AG08395 (cell line): ENCODE measurements around the gene PGK1.
"Not testable (repeated sequence)": the region's sequence is repeated elsewhere in the genome, so short reads cannot be mapped to it uniquely, and the experiment has no call there.

Experiments used
- DNase-seq: peaks from one replicate; pipeline ENCODE4 v3.0.0; 2012; ENCODE audit warnings: mixed read lengths, low spot score

PGK1 gene

DNA sequence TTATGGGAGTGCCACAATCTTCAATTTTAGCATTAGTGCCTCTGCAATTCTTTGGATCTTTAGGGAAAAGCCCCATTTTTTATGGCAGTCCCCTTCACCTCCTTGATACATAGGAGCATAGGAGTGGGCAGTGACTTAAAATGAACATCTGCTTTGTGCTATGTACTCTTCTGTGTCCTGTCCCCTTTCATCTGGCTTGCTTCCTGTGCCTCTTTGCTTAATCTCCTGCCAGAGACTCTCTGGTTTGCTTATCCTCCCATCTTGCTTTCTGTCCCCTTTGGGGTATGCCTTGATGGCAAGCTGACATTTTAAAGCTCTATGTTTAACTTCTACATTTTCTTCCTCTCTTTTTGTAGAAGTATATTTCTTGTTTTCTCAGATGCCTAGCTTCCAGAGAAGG lies 12.3 kb downstream of the PGK1 start:
- DNase-seq, result no peak

- DNase-seq, result no peak
These were observed 12.7 kb downstream of the PGK1 start for GRCh38 chrX:78116766-78117165.

GRCh38 chrX:78118628-78119027 lies 14.6 kb downstream of the PGK1 start:
- no peak for DNase-seq

DNA sequence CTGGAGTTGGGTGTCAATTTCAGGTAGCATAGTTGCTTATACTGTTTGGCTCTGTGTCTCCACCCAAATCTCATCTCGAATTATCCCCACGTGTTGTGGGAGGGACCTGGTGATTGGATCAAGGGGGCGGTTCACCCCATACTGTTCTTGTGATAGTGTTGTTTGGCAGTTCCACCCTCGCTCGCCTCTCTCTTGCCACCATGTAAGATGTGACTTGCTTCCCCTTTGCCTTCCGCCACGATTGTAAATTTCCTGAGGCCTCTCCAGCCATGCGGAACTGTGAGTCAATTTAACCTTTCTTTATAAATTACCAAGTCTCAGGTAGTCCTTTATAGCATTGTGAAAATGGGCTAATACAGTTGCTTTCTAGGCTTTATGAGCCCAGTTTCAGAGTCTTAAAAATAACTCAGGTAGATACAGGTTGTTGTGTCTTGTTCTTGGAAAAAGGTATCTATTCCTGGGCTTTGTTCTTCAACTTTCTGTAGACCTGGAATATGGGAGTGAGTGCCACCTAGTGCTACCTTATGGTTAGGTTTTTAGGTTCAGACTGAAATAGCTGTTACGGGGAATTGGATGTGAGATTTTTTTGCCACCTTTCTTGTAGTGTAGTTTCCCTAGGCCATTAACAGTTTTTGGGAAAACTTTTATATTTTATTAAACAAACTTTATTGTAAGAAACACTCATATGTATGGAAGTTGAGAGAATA lies 15.6 kb downstream of the PGK1 start:
- no peak for DNase-seq

DNA sequence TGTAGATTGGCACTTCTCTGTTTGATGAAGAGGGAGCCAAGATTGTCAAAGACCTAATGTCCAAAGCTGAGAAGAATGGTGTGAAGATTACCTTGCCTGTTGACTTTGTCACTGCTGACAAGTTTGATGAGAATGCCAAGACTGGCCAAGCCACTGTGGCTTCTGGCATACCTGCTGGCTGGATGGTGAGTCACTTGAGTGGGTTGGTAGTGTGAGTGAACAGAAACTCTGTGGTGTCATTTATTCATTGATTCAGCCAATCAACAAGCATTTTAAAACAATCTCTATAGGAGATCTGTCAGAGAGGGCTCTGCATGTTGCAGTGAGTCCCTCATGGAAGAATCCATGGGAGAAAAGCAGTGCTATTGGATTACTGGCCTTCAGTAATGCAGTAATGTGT lies 19.1 kb downstream of the PGK1 start:
- DNase-seq, result peak; percentile 10

DNA sequence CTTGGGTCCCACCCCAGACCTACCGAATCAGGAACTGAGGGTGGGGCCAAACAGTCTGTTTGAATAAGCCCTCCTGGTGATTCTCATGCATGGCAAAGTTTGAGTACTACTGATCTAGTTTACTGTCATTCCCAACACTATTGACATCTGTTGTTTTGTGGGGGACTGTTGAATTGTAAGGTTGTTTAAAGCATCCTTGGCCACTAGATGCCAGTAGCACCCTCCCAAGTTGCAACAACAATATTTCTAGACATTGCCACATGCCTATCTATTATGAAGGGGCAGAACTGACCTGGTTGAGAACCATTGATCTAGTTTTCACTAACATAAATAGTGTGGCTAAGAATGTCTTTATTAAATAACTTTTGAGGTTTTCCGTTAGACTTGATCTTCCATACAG lies 20.3 kb downstream of the PGK1 start:
- DNase-seq, result no peak

GRCh38 chrX:78125148-78125547 lies 21.1 kb downstream of the PGK1 start:
- DNase-seq, result no peak

- not testable (repeated sequence) for DNase-seq
These were observed 21.7 kb downstream of the PGK1 start for GRCh38 chrX:78125781-78126180.

DNA sequence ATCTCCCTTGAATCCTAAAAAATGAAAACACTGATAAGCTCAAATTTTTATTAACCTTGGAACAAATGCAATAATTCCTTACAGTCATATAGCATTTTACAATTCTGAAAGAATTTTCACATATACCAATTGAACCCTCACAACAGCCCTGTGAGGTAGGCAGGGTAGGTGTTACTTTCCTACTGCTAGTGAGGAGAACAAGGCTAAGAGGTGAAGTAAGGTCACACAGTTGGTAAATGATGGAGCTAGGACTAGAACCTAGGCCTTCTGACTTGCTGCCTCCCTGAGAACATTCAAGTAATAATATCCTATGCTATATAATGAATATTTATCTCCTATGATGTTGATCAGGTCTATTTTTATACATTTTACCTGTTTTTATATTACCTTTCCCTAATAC lies 25.7 kb downstream of the PGK1 start:
- DNase-seq, result no peak

DNA sequence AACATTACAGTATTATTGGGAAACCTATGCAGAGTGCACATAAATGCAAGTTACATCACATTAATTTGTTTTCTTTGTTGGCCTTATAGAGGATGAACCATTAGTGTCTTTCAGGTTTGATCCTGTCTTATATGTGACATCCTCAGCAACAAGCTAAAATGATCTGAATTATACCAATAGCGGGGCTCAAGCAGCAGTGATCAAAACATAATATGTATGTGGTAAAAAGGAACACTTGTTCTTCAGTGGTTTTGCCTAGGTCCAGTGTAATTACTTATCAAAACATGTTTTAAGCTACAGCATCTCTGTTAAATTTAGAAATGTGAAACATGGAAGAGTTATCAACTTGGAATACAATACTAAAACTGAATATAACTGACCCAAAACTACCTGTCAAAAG lies 26.3 kb downstream of the PGK1 start:
- DNase-seq, result no peak

DNA sequence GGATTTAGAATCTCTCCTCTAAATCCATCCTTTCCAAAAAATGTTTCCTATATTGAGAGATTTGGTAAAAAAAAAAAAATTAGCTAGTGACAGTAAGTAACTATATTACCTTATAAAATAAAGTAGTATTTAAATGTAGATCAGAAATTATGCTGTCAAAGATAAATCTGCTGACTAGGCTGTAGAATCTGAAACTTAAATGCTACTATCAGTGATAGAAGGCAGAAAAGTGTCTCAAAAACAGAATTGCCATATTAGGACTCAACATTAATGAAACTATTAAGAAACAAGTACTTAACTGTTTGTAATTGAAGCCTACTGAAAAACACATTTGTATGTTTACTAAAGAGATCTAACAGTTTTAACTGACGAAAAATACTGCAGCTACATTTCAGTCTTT lies 27.1 kb downstream of the PGK1 start:
- DNase-seq, result no peak

DNA sequence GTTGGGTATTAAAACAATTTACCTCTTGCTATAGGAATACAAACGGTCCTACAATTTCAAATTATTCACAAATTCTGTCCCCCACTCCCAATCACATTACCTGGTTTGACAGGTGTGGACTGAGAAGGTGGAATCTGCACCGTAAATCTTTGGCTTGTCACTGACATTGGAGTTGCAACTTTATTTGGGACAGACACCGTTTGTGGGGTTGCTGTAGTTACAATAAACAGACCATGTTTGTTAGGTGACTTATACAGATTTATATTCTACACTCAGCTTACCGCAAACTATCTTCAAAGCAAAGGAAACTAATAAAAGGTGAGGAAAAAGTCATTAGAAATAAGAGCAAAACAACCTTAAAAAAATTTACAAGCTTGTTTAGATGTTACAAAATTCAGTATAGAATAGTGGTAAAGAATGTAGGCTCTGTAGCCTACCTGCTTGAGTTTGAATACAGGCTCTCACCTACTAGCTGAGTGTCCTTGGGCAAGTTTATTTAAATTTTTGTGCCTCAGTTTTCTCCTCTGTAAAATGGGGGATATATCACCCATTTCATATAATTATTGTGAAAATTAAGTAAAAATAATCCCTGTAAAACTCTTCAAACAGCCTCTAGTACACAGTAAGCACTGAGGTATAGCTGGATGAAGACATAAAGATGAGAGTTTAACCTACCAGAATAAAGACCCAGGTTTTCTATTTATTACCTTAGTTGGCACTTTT lies 29.4 kb downstream of the PGK1 start:
- no peak for DNase-seq

GRCh38 chrX:78139160-78140123 lies 35.4 kb downstream of the PGK1 start, which contains the start of gene TAF9B:
Gene TAF9B (minus strand): TSS chrX:78139650. CDS start chrX:78139611, 39 bp downstream.
- DNase-seq, result peak; percentile 91

DNA sequence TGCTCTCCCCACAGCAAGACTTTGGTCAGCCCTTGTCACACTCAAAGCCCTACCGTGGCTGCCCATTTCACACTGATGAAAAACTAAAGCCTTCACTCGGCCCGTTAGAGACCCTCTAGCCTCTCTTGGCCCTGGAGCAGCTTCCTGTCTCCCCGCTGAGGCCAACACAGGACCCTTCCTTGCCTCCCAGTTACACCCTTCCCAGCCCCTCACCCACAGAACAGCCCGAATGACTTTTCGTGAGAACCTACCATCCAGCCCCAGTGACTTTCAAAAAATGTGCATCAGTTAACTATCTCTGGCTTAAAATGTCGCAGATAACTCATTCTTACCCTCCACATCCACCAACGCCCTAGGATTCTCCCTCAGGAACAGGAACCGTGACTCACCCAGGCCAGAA lies 36.2 kb downstream of the PGK1 start:
- DNase-seq, result no peak

GRCh38 chrX:78147002-78147540 lies 43.0 kb downstream of the PGK1 start:
- not testable (repeated sequence) for DNase-seq

GRCh38 chrX:78157373-78157772 lies 53.3 kb downstream of the PGK1 start:
- DNase-seq, result not testable (repeated sequence)

- DNase-seq, result not testable (repeated sequence)
These were observed 53.8 kb downstream of the PGK1 start for GRCh38 chrX:78157846-78158245.

- not testable (repeated sequence) for DNase-seq
These were observed 56.7 kb downstream of the PGK1 start for GRCh38 chrX:78160711-78161110.

GRCh38 chrX:78163175-78163574 lies 59.1 kb downstream of the PGK1 start:
- DNase-seq, result not testable (repeated sequence)

- DNase-seq, result no peak
These were observed 61.4 kb downstream of the PGK1 start for GRCh38 chrX:78165425-78165824.

DNA sequence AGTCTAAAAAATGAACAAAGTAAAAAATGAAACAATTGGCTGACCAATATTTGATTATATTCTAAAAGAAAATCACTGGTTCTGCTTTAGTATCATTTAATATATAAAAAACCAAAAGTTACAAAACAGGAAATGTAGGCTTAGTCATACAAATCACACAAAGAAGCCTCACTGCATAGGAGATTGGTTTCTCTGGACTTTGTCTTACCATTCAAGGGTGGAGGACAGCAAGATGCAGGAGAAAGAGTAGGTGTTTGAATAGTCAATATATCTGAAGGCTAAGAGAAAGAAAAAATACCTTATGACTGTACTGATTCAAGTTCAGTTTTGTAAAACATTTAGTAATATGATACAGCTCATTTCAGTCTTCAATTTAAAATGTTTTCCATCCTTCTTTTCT lies 64.0 kb downstream of the PGK1 start:
- no peak for DNase-seq
